Measurements from ENCODE around the gene CPHXL2.

CPHXL2 gene

GRCh38 chr16:75676909-75677308, at the start of gene CPHXL2:
CPHXL2 (minus strand) TSS chr16:75677009; CDS start chr16:75676999, 10 bp downstream.
- DNase-seq (ENCODE audit: low spot score) = no peak

DNA sequence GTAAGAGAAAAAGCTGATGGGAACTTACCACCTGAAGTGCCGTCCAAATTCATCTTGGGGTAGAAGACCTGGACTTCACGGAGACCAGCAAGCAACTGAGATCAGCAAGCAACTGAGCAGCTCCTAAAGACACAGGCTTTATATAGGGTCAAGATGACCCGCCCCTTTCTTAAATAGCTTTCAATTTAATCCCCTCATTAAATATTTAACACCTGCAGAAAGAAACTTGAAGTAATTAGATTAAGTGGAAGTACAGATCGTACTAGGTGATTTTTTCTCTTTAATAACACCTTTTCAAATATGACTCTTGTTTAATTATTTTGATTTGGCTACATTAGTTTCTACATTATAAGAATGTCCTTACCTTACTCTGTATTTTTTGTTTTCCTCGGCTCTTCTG, 49.6 kb upstream of the CPHXL2 start, which contains the start of gene CPHXL:
Gene CPHXL (minus strand): TSS at position 101 of the 400 bp plus-strand sequence. CDS start 48 bp downstream, at position 53.
- DNase-seq (ENCODE audit: low spot score) = no peak

DNA sequence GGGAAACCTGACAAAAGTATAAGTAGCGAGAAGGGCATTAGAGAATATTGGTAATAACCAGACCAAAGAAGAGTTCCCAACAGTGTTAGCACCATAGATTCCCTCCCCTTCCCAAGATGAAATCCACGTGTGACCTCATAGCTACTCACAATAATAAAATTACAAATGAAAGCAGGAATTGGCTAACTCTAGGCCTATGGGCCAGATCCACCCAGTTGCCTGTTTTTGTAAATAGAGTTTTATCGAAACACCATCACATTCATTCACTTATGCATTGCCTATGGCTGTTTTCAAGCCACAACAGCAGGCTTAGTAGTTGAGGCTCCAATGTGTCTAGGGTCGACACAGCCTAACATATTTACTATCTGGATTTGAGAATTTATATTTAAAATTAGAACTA, 41.6 kb upstream of the CPHXL2 start:
- no peak for DNase-seq (ENCODE audit: low spot score)

DNA sequence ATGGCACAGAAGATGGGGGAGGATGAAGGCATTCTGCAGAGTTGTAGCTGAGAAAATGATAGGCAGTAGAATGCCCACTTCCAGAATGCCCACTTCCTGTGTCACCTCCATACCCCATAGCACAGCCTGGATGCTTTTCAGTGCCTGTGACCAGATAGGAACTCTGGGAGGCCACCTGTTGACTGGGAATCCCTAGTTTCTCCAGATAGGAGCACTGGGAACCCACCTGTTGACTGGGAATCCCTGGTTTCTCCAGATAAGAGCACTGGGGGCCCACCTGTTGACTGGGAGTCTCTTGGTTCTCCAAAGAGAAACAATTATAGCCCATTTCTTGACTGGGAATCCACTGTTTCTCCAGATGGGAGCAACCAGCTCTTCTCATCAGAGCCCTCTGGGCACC, 37.9 kb upstream of the CPHXL2 start:
- no peak for DNase-seq (ENCODE audit: low spot score)

DNA sequence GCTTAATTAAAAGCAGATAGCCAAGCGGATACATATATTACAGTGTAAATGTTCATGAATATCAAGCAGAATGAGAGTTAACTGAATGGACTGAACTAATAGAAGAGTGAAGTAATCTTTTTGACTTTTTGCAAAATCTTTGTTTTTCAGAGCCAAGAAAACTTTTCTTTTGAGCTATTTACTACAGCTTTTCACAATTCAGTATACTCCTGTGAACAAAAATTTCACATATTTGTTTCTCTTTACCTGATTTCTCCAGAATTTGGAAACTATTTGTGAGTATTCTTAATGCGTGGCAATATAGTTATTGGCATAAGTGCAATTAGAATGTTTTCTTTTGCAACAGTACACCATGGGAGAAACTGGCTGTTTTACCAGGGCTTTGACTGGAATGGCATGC, 33.5 kb upstream of the CPHXL2 start:
- no peak for DNase-seq (ENCODE audit: low spot score)

DNA sequence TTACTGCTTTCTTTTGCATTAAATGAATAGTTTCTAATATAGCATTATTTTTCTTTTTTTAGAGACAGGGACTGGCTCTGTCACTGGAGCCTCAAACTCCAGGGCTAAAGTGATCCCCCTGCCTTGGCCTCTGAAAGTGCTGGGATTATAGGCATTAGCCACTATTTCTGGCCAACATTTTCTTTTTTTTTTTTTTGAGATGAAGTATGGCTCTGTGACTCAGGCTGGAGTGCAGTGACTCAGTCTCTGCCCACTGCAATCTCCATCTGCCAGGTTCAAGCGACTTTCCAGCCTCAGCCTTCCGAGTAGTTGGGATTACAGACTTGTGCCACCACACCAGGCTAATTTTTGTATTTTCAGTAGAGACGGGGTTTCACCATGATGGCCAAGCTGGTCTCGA, 26.5 kb upstream of the CPHXL2 start:
- DNase-seq (ENCODE audit: low spot score) = no peak

GRCh38 chr16:75702242-75702641, 25.4 kb upstream of the CPHXL2 start:
- DNase-seq (ENCODE audit: low spot score) = no peak

DNA sequence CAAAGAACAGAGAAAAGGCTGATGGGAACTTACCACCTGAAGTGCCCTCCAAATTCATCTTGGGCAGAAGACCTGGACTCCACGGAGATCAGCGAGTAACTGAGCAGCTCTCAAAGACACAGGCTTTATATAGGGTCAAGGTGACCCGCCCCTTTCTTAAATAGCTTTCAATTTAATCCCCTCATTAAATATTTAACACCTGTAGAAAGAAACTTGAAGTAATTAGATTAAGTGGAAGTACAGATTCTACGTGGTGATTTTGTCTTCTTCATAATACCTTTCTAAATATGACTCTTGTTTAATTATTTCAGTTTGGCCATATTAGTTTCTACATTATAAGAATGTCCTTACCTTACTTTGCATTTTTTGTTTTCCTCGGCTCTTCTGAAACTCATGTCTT, 24.6 kb upstream of the CPHXL2 start, which contains the start of gene DUXB:
Gene DUXB (minus strand): TSS at position 101 of the 400 bp plus-strand sequence. CDS start 43 bp downstream, at position 58.
- DNase-seq (ENCODE audit: low spot score) = no peak

DNA sequence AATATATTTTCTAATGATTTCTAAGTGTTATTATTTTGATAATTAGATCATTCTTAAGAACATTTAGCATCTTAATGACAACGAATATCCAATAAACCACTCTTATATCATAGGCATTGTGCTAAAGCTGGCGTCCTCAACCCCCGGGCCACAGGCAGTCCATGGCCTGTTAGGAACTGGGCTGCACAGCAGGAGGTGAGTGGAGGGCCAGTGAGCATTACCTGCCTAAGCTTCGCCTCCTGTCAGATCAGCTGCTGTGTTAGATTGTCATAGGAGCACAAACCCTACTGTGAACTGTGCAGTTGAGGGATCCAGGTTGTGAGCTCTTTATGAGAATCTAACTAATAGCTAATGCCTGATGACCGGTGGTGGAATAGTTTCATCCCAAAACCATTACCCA, 20.8 kb upstream of the CPHXL2 start:
- DNase-seq (ENCODE audit: low spot score) = no peak

DNA sequence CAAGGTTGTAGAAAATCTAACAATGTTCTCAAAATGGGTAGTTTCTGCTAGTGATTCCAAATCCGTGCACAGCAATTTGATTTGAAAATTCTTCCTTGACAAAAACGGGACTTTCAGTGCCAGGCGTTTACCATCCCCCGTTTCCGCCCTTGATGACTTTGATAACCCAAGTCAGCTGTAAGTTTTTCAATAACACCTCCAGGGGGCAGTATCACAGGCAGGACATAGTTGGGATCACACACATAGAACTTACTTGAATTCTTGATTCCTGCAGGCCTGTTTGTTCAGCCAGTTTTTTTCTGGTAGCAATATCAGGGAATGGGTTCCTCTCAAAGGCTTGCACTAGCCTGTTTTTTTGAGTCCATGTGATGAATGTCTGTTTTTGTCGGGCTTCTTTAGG, 18.9 kb upstream of the CPHXL2 start:
- DNase-seq (ENCODE audit: low spot score) = no peak

DNA sequence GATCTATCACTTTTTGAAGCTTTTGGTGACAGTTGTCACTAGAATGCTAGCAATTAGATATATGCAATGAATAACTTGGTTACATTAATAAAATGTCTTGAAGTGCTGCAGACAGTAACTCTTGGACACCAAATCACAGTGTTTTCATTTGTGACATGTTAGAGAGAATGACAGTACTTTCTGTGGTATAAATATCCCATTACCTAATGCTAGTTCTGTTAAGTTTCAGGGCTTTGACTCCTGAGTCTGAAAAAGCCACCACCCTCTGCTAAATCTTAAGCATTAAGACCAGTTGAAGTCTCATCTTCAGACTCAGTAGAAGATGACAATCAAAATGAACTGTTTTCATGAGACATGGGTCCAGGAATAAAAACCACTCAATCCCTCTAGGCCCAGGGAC, 10.6 kb upstream of the CPHXL2 start:
- no peak for DNase-seq (ENCODE audit: low spot score)

DNA sequence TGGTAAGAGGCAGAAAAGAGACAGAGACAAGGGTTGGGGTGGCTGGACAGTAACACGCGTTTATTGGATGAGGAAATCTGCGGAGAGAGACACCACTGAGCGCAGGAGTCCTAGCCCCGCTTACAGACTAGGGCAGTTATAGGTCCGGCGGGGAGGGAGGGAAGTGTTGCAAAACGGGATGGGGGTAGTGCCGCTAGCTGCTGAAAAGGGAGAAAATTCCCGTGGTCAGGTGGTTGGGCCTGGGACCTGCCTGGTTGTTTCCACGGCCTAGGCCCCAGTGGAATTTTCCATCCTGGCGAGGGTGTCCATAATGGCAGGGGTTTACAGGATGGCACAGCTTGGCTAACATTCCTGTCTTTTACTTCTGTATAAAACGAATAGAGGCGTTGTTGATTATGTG, 5.5 kb upstream of the CPHXL2 start:
- DNase-seq (ENCODE audit: low spot score) = no peak

- no peak for DNase-seq (ENCODE audit: low spot score)
Measured at GRCh38 chr16:75679366-75679765, 2.6 kb upstream of the CPHXL2 start.

DNA sequence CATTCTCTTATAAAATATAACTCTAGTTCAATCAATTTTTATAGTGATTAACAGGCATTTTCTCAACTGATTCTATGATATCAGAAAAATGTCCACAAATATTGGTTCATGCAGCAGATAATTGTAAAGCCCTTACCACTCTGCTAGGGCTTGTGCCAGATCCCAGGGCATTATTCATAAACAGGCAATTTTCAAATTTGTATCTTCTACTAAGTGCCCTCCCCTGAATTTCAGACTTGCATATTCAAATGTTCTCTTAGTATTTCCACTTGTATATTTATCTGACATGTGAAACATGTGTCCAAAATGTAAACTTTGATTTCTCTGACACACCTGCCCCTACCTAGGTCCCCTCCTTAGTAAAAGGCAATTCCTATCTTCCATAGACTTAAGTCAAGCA, 9.3 kb downstream of the CPHXL2 start:
- no peak for DNase-seq (ENCODE audit: low spot score)

GRCh38 chr16:75660726-75661302, 16.0 kb downstream of the CPHXL2 start:
- no peak for DNase-seq (ENCODE audit: low spot score)

DNA sequence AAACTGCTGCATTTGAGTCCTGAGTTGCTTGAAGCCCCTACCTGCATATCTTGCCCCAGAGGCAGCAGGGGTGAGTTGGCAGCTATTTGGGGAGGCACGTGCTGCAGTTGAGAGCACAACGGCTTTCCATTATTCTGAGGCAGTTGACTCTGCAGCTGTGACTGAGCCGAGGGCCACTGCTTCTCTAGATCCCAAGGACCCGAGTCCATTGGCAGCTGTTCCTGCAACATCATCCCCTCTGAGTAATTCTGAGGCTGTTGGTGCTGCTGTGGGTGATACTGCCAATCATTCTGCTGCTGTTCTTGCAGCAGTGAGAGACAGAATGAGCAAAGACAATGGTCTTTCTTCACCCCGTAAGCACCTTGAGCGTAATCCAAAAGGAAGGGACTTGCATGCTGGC, 16.5 kb downstream of the CPHXL2 start:
- no peak for DNase-seq (ENCODE audit: low spot score)

GRCh38 chr16:75658175-75658574, 18.6 kb downstream of the CPHXL2 start:
- DNase-seq (ENCODE audit: low spot score) = no peak

DNA sequence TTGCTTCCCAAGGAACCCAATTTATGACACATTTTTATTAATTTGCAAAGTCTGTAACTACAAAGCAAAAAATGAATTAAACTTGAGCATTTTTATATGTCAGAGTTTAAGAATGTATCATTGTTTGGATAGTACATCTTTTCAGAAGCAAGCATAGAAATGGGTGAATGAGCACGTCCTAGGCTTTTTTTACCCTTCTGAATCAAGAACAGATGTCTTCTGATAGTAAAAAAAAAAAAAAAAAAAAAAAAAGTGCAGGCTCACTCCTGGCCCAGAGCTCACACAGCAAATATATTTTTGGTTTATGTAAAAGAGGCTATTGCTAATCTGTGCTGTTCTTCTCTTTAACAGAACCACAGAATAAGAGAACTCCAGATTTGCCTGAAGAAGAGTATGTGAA, 22.9 kb downstream of the CPHXL2 start:
- peak; percentile 75 for DNase-seq (ENCODE audit: low spot score)

GRCh38 chr16:75648265-75649076, 28.3 kb downstream of the CPHXL2 start:
- peak; percentile 85 for DNase-seq (ENCODE audit: low spot score)

DNA sequence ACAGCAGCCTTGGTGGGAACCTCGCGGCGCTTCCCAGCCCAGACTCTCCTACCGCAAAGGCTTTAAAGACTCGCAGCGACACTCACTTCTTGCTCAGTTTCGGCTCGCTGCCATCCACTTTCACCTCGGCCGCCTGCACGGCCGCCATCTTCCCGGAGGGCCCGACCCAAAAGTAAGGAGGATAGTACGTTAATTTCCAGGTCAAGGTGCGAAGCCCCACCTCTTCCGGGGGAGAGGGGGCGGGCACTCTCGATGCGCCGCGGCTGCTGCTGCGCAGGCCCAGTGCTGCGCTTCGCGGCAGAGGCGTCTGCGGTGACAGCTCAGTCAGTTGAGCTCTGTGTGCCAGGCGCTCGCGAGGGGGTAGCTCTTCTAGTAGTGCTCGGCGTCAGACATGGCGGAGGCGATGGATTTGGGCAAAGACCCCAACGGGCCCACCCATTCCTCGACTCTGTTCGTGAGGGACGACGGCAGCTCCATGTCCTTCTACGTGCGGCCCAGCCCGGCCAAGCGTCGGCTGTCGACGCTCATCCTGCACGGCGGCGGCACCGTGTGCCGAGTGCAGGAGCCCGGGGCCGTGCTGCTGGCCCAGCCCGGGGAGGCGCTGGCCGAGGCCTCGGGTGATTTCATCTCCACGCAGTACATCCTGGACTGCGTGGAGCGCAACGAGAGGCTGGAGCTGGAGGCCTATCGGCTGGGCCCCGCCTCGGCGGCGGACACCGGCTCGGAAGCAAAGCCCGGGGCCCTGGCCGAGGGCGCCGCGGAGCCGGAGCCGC, 29.1 kb downstream of the CPHXL2 start, which contains the start of the genes KARS1 and TERF2IP:
Gene KARS1 (minus strand): TSS at position 174 of the 773 bp plus-strand sequence. CDS start 26 bp downstream, at position 148.
Gene TERF2IP (plus strand): TSS at position 282 of the 773 bp plus-strand sequence. CDS start 110 bp downstream, at position 392.
- peak; percentile 98 for DNase-seq (ENCODE audit: low spot score)

DNA sequence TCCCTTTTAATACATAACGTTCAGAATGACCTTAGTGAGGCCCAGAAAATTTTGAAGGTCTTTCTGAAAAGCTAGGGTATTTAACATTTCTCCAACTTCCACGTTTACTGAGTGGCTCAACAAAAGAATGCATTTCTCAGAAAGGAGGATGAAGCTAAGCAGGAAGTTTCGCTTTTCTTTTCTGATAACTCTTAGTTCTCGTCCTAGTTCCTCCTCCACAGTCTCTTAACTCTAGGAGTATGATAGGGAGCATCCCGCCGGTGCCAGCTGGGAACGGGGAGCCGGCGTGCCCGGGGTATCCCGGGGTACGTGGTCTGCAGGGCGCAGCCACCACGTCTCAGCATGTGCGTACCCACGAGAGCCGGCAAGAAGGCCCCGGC, 29.7 kb downstream of the CPHXL2 start:
- no peak for DNase-seq (ENCODE audit: low spot score)

DNA sequence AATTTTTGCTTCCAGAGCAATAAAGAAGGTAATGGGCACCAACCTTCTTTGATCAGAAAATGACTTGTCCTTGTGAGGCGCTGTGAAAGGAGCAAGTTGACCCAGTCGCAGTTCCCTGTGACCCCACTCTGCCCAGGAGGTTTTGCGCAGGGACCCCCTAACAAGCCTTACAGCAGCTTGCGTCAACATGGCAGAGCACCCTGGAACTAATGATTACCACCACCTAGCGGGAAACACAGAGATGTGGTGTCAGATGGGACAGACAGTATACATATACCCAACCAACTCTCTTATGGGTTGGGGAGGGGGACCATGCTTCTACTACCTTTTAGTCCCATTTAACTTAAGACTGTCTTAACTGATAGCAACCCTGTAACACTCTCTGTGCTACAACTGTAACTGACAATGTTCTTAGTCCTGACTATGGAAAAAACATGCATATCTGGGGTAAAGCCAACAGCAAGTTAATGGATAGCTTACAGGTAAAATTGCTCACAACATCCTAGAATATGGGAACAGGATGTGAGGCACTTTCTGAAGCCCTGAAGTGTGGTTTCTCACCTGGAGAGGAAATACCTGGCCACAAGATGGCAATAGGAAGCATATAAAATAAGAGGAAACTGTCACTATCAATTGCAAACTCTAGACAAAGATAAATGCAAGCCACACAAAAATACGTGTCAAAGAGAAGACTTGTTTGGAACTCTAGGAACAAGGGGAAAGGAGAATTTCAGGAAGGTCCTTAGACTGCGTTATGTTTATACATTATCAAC, 32.4 kb downstream of the CPHXL2 start:
- DNase-seq (ENCODE audit: low spot score) = no peak
